Measurements from ENCODE around the gene CACNB1.

Gene CACNB1

DNA sequence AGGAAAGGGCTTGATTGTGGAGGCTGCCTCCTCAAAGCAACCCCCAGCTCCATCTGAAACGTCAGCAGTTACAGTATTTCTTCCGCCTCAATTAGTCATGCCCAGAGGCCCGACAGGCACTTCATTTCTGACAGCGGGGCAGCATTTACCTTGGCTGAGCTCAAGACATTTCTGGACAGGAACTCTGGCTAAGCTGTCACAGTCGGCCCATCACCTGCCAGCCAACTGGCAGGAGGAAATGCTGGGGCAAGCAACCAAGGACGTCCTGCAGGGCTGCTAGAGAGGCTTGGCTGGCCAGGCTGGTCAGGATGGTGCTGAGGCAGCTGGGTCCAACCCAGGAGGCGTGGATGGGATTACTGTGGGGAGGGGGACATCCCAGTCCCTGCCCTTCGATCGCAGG lies 73.8 kb downstream of the CACNB1 start:
- Histone ChIP-seq H3K36me3 (ENCODE audit: control insufficient read depth in 1 of 2, insufficient read depth in 2 of 2, low read length in 2 of 2) (no peaks in the 10 kb centered on the region), H3K4me3 (ENCODE audit: low read depth, low read length) (no peak overlapping the region), H3K9me3 (ENCODE audit: insufficient read depth, low read depth, low read length) (no peaks in the 10 kb centered on the region), H2AFZ (ENCODE audit: insufficient read depth, low read length, poor library complexity) (no peak overlapping the region), H2BK12ac (ENCODE audit: low read length) (no peak overlapping the region), H3K9ac (ENCODE audit: low read length) (no peak overlapping the region), H3K4me1 (ENCODE audit: control insufficient read depth in 1 of 2, insufficient read depth in 2 of 2, low read length in 2 of 2) (no peaks in the 10 kb centered on the region), H4K8ac (ENCODE audit: low read depth, low read length) (no peak overlapping the region), H2BK120ac (ENCODE audit: insufficient read depth, low read length, poor library complexity) (no peak overlapping the region), H3K23ac (ENCODE audit: low read length) (no peak overlapping the region), H4K12ac (ENCODE audit: low read depth, low read length) (no peak overlapping the region), H3K18ac (ENCODE audit: low read length) (no peak overlapping the region), H3K4ac (ENCODE audit: low read depth, low read length) (no peak overlapping the region), H2AK5ac (ENCODE audit: low read length) (no peak overlapping the region), H3K27me3 (ENCODE audit: insufficient read depth, low read length) (no peaks in the 10 kb centered on the region), H3K79me2 (ENCODE audit: control insufficient read depth, insufficient read depth, low read length, poor library complexity) (no peaks in the 10 kb centered on the region), H2BK5ac (ENCODE audit: low read depth, low read length, poor library complexity) (no peak overlapping the region), H3K27ac (ENCODE audit: low read depth, low read length) (no peak overlapping the region), H3K4me2 (ENCODE audit: low read length) (no peak overlapping the region), H3K14ac (ENCODE audit: low read length) (no peak overlapping the region), H3K79me1 (ENCODE audit: low read length) (no peaks in the 10 kb centered on the region), H4K91ac (ENCODE audit: low read depth, low read length) (no peak overlapping the region)
- no peak for DNase-seq
- WGBS (ENCODE audit: extremely low coverage, insufficient coverage, insufficient read length), result no CpG with 5 or more reads among the region's 9 CpGs
